ENCODE measurements around the gene DST.

Gene DST
- total RNA-seq: 1.0 to 16.2 (median 2.0) reads per million in 9 experiments

DNA sequence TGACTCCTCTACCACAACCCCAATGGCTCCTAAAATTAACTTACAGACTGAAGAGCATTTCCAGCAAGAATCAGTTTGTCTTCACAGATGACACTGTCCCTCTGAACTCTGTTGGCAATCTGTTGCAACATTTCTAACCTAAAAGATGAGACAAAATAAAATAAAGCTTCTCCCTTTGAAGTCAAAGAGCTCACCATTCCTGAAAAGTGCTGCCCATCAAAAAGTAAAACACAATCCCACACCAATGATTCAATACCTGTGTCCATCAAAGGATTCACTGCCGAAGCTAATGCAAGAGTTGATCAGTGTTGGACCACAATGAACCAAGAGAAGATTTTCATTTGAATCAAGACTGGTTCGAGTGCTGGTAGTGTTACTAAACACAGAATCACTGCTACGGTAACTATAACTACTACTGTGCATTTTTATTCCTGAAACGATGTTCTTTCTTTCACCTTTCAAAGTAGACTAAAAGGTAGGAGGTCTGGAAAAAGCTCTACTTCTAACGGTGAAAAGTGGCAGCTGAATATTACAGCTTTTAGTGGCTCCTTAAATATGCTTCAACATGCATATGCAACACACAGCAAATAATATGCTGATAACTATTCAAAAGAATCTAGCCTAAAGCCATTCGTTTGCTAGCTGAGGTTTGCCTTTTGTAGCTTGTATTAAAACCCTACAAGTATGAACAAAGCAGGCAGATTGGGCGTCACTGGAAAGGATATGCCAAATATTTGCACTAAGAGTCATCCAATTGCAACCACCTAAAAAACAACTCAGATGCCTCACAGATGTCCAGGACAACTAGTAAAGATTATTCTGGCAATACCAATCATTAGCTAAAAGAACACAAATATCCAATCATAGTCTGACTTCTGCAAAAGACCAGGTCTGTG is at the start of gene DST:
DST (minus strand) TSS at position 524 of the 896 bp plus-strand sequence.
- no peaks in the 10 kb centered on the region for H3K36me3 Mint-ChIP-seq (ENCODE audit: insufficient read depth)
- DNase-seq (no peak), ATAC-seq (replicated peaks) (no peak)
- H3K4me1 Mint-ChIP-seq (ENCODE audit: low read depth in 2 of 2): no peaks in the 10 kb centered on the region
- H3K4me3 Mint-ChIP-seq: no peak within 1 kb of the TSS
- H3K9me3 Mint-ChIP-seq: no peaks in the 10 kb centered on the region
- H3K27me3 Mint-ChIP-seq: no peaks in the 10 kb centered on the region
- H3K27ac Mint-ChIP-seq: no peak within 1 kb of the TSS

DNA sequence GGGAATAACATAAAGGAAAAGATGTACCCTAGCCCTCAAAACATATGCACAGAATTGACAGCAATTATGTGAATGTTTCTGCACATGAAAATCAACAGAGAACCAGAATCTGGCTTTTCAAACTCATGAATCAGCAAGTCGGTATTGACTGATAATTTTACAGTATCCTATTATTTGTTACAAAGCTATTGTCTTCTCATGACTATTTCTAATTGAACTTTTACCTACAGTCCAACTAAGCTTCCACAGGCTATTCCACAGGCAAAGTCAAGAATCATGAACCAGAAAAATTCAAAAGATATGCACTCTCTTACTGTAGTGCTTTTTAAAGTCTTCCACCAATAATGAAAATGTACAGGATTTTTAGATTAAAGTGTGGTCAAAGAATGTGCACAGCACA is 49.1 kb upstream of the DST start:
- ATAC-seq (replicated peaks): no peak
- Mint-ChIP-seq H3K36me3 (ENCODE audit: insufficient read depth) (no peaks in the 10 kb centered on the region), H3K27me3 (no peaks in the 10 kb centered on the region), H3K4me3 (no peak overlapping the region), H3K9me3 (peaks cover 1 to 5% of the 10 kb centered on the region in 2 donors), H3K27ac (no peak overlapping the region), H3K4me1 (ENCODE audit: low read depth in 2 of 2) (no peaks in the 10 kb centered on the region)
- DNase-seq: no peak

DNA sequence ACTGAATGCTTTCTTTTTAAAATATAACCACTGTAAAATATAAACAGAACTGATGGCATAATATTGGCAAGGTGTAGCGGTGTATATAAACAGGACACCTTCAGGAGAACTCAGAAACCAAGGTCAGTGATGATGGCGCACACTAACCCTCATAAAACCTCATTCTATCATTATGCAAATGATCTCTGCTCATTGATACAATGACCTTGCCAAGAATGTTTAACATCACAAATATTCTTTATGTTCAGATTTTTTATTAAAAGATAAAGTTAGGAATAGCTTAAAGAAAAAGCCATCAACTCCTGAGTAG is 48.6 kb upstream of the DST start:
- Mint-ChIP-seq H3K4me1 (ENCODE audit: low read depth in 2 of 2) (no peaks in the 10 kb centered on the region), H3K4me3 (no peak overlapping the region), H3K9me3 (peaks cover 1 to 5% of the 10 kb centered on the region in 2 donors), H3K27me3 (no peaks in the 10 kb centered on the region), H3K27ac (no peak overlapping the region), H3K36me3 (ENCODE audit: insufficient read depth) (no peaks in the 10 kb centered on the region)
- ATAC-seq (replicated peaks): no peak
- DNase-seq: no peak

DNA sequence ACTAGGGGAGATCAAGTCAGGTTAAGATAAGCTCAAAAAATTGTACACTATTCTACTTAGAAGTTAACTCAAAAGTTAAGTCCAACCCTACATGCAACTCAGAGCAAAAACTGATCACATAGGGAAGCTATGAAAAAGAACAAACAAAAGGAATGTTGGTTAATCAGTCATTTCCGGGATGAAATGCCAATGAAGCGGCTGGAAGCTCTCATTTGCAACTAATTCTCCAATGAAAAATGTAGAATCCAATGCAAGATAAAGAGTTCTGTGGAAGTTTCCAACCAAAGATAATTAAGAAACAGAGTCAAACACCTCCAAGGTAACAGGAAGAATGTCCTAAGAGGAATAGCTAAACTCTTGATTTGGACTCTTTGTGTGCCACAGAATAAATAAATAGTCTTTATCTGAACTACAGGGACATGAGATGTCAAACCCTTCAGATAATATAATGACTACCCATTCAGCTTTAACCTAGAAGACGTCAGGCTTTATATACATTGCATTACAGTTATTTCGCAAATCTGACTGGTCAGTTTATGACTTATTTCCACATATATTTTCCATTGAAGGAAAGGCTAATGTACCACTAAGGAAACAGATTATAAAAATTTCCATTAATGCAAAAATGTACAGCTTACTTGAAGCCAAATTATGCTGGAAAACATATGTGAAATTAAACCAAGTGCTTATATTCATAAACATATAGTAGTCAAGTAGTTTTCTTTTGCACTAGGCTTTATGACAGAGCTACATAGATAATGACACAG is 48.0 kb upstream of the DST start:
- Mint-ChIP-seq H3K36me3 (ENCODE audit: insufficient read depth) (no peaks in the 10 kb centered on the region), H3K4me3 (no peak overlapping the region), H3K27me3 (no peaks in the 10 kb centered on the region), H3K27ac (no peak overlapping the region), H3K4me1 (ENCODE audit: low read depth in 2 of 2) (no peaks in the 10 kb centered on the region), H3K9me3 (peaks cover 1 to 5% of the 10 kb centered on the region in 2 donors)
- DNase-seq: no peak
- no peak for ATAC-seq (replicated peaks)

DNA sequence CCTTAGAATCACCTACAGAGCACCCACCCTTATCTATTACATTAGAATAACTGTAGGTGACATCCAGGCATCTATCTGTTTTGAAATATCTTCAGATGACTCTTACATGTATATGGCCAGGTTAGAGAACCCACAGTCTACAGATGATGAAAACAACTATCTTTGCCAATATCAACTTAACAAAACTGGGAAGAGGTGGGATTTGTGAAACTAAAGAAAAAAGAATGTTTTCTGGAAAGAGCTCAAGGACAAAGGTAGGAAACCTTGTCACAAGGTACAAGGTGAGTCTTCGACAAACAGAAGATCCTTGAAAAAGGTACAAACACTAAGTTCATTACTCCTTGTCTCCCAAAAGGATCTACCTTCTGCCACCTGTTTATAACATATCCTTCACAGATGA is 47.0 kb upstream of the DST start:
- Mint-ChIP-seq H3K4me1 (ENCODE audit: low read depth in 2 of 2) (no peaks in the 10 kb centered on the region), H3K4me3 (no peak overlapping the region), H3K27ac (no peak overlapping the region), H3K27me3 (no peaks in the 10 kb centered on the region), H3K9me3 (peaks cover 0 to 2% of the 10 kb centered on the region in 2 donors), H3K36me3 (ENCODE audit: insufficient read depth) (no peaks in the 10 kb centered on the region)
- DNase-seq: no peak
- ATAC-seq (replicated peaks): no peak

DNA sequence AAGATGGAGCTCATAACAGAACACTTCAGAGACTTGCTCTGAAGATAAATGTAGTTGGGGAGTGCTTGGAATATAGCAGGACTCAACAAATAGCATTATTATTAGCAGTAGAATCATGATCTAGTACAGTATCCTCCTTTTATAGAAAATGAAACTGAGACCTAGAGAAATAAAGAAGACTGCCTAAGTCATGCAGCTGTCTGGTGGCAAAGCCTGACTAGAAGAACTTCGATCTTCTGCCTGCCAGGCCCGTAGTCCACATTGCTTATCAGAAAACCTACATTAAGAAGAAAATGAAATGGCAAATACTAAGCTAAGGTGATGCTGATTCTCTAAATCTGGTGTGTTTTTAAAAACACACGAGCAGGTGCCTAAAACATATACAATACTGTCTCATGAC is 46.4 kb upstream of the DST start:
- H3K4me3 Mint-ChIP-seq: no peak overlapping the region
- ATAC-seq (replicated peaks) (no peak), DNase-seq (no peak)
- H3K9me3 Mint-ChIP-seq: peaks cover 0 to 2% of the 10 kb centered on the region in 2 donors
- no peaks in the 10 kb centered on the region for H3K4me1 Mint-ChIP-seq (ENCODE audit: low read depth in 2 of 2)
- H3K27me3 Mint-ChIP-seq: no peaks in the 10 kb centered on the region
- H3K36me3 Mint-ChIP-seq (ENCODE audit: insufficient read depth): no peaks in the 10 kb centered on the region
- H3K27ac Mint-ChIP-seq: no peak overlapping the region

DNA sequence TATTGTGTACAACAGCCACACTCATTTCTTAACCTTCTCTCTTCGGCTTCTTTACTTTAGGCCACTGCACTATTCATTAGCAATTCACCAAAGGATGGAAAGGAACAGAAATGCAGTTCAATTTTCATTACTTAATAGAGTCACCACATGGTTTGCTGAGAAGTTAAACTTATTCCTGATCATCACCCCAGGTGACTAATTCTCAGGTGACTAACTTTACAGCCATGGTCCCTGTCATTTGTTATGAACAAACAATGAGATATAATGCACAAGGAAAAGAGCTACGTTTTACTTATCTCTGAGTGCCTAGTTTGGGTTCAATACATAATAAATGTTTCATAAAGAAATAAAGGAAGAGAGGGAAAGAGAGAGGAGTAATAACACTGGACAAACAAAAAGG is 45.8 kb upstream of the DST start:
- H3K36me3 Mint-ChIP-seq (ENCODE audit: insufficient read depth): no peaks in the 10 kb centered on the region
- no peaks in the 10 kb centered on the region for H3K4me1 Mint-ChIP-seq (ENCODE audit: low read depth in 2 of 2)
- DNase-seq: no peak
- H3K27ac Mint-ChIP-seq: no peak overlapping the region
- ATAC-seq (replicated peaks): no peak
- no peaks in the 10 kb centered on the region for H3K27me3 Mint-ChIP-seq
- peaks cover 0 to 2% of the 10 kb centered on the region in 2 donors for H3K9me3 Mint-ChIP-seq
- no peak overlapping the region for H3K4me3 Mint-ChIP-seq

DNA sequence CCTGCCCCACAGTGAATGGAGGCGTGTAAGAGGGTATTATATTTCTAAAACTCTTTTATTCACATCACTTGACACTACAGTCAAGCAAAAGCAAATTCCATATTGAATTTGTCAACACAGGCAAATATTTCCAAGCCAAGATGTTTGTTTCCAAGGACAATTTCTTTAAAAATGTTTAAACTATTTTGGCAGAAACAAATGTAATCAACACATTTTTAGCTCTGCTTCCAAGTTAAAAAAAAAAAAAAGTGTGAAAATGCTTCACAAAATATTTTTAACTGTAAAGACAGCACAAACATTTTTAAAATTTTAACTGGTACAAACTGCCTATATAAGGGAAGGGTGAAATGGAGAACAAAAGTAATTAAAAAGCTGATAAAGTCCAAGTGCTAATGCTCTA is 44.9 kb upstream of the DST start:
- H3K9me3 Mint-ChIP-seq: peaks cover 0 to 4% of the 10 kb centered on the region in 2 donors
- no peak overlapping the region for H3K27ac Mint-ChIP-seq
- ATAC-seq (replicated peaks) (no peak), DNase-seq (no peak)
- H3K4me1 Mint-ChIP-seq (ENCODE audit: low read depth in 2 of 2): no peaks in the 10 kb centered on the region
- no peaks in the 10 kb centered on the region for H3K36me3 Mint-ChIP-seq (ENCODE audit: insufficient read depth)
- H3K27me3 Mint-ChIP-seq: no peaks in the 10 kb centered on the region
- H3K4me3 Mint-ChIP-seq: no peak overlapping the region

DNA sequence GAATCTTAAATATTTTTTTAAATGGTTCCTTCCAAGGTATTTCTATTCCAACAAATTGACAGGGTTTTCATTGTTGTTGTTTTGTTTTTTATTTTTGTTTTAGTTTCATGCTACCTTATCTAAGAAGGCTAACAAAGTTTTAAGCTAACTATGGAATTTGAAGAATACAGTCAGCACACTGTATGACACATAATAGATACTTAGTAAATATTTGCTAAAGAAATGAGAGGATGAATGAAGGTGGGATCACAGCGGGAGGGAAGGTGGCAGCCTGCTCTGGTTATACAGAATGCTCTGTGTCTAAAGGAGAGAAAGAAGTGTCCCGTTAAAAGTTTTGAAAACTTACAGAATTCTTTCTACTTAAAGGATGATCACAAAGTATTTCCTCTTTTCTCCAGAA is 43.7 kb upstream of the DST start:
- Mint-ChIP-seq H3K9me3 (peaks cover 0 to 4% of the 10 kb centered on the region in 2 donors), H3K27me3 (no peaks in the 10 kb centered on the region), H3K4me1 (ENCODE audit: low read depth in 2 of 2) (no peaks in the 10 kb centered on the region), H3K4me3 (no peak overlapping the region), H3K27ac (no peak overlapping the region), H3K36me3 (ENCODE audit: insufficient read depth) (no peaks in the 10 kb centered on the region)
- ATAC-seq (replicated peaks) (no peak), DNase-seq (no peak)

DNA sequence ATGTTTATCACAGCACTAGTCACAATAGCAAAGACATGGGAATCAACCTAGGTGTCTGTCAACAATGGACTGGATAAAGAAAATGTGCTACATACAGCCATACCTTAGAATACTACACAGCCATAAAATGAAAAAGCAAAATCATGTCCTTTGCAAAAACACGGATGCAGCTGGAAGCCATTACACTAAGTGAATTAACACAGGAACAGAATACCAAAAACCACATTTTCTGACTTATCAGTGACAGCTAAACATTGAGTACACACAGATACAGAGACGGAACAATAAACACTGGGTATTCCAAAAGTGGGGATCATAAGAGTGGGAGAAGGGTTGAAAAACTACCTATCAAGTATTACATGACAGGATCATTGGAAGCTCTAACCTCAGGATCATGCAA is 43.3 kb upstream of the DST start:
- Mint-ChIP-seq H3K9me3 (peaks cover 0 to 4% of the 10 kb centered on the region in 2 donors), H3K27ac (no peak overlapping the region), H3K4me3 (no peak overlapping the region), H3K4me1 (ENCODE audit: low read depth in 2 of 2) (no peaks in the 10 kb centered on the region), H3K36me3 (ENCODE audit: insufficient read depth) (no peaks in the 10 kb centered on the region), H3K27me3 (no peaks in the 10 kb centered on the region)
- DNase-seq: no peak
- ATAC-seq (replicated peaks): no peak

DNA sequence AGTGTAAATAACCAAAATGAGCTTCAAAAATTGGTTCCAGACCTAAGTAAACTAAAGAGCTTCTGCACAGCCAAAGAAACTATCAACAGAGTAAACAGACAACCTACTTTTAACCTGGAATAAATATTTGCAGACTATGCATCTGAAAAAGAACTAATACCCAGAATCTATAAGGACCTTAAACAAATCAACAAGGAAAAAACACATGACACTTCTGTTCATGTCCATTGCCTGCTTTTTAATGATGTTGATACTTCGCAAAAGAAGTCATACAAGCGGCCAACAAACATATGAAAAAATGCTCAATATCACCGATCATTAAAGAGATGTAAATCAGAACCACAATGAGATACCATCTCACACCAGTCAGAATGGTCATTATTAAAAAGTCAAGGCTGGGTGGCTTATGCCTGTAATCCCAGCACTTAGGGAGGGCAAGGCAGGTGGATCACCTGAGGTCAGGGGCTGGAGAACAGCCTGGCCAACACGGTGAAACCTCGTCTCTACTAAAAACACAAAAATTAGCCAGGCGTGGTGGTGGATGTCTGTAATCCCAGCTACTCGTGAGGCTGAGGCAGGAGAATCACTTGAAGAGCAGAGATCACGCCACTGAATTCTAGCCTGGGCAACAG is 42.5 kb upstream of the DST start:
- Mint-ChIP-seq H3K27me3 (no peaks in the 10 kb centered on the region), H3K4me3 (no peak overlapping the region), H3K9me3 (peaks cover 0 to 4% of the 10 kb centered on the region in 2 donors), H3K27ac (no peak overlapping the region), H3K36me3 (ENCODE audit: insufficient read depth) (no peaks in the 10 kb centered on the region), H3K4me1 (ENCODE audit: low read depth in 2 of 2) (no peaks in the 10 kb centered on the region)
- ATAC-seq (replicated peaks): no peak
- DNase-seq: no peak

DNA sequence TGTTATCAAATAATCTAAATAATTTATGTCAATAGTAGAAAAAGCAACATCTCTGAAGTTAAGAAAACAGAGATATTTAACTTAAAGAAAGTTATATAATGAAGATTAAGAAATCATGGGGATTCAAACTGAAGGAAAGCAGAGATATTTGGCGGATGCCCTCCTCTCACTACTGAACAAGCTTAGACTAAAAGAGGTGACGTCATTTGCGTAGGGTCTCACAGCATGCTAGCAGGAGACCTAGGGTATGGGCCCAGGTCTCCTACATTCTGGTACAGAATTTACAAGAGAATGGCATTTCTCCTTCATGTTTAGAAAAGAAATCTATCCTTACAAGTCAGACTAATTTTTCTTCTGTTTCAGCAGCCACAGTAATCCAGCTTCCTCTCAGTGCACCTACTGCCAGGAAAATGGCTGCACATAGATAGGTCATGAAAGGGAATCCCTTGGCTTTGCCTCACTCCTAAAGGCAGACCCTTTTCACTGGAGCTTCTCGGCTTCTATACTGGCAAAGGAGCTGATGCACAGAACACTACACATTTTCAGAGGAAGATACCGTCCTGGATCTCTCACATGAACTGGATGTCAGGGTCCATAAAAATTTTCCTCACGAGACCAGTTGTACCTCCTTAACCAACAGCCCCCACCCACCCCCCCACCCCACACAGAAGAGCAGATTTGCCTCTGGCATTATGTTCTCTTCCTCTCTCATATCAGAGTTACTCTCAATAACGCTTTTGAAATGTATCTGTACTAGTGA is 41.8 kb upstream of the DST start:
- Mint-ChIP-seq H3K36me3 (ENCODE audit: insufficient read depth) (no peaks in the 10 kb centered on the region), H3K9me3 (peaks cover 0 to 4% of the 10 kb centered on the region in 2 donors), H3K27me3 (no peaks in the 10 kb centered on the region), H3K4me3 (no peak overlapping the region), H3K27ac (no peak overlapping the region), H3K4me1 (ENCODE audit: low read depth in 2 of 2) (no peaks in the 10 kb centered on the region)
- DNase-seq (no peak), ATAC-seq (replicated peaks) (no peak)

DNA sequence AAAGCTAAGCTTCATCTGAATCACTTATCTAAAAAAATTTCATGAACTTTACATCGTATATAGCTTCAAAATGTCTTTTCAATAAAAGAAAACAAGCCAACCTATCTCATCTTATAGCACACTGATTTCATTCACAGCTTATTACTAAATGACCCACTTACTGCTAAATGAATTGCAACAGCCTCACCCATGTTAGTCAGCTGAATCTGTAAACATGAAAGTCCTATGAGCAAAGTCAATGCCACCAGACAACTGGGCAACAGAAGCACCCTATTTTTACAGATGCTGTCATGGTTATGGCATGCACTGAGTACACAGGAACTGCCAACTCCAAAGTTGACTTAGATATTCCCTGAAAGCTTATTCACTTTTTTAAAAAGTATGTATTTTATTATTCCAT is 41.2 kb upstream of the DST start:
- Mint-ChIP-seq H3K9me3 (peaks cover 0 to 4% of the 10 kb centered on the region in 2 donors), H3K27ac (no peak overlapping the region), H3K4me1 (ENCODE audit: low read depth in 2 of 2) (no peaks in the 10 kb centered on the region), H3K36me3 (ENCODE audit: insufficient read depth) (no peaks in the 10 kb centered on the region), H3K27me3 (no peaks in the 10 kb centered on the region), H3K4me3 (no peak overlapping the region)
- ATAC-seq (replicated peaks) (no peak), DNase-seq (no peak)

All from effector memory CD8-positive, alpha-beta T cell (primary cell).